GM19463 (cell line): ENCODE measurements around the gene ABCG1.

Experiments used
- ATAC-seq: cut with Tn5 transposase; IDR thresholded peaks from one replicate; pipeline ENCODE4 v1.9.1; 2021; ENCODE audit warnings: mild to moderate bottlenecking, moderate library complexity; ENCODE audit not compliant: unreplicated experiment

The ABCG1 gene

DNA sequence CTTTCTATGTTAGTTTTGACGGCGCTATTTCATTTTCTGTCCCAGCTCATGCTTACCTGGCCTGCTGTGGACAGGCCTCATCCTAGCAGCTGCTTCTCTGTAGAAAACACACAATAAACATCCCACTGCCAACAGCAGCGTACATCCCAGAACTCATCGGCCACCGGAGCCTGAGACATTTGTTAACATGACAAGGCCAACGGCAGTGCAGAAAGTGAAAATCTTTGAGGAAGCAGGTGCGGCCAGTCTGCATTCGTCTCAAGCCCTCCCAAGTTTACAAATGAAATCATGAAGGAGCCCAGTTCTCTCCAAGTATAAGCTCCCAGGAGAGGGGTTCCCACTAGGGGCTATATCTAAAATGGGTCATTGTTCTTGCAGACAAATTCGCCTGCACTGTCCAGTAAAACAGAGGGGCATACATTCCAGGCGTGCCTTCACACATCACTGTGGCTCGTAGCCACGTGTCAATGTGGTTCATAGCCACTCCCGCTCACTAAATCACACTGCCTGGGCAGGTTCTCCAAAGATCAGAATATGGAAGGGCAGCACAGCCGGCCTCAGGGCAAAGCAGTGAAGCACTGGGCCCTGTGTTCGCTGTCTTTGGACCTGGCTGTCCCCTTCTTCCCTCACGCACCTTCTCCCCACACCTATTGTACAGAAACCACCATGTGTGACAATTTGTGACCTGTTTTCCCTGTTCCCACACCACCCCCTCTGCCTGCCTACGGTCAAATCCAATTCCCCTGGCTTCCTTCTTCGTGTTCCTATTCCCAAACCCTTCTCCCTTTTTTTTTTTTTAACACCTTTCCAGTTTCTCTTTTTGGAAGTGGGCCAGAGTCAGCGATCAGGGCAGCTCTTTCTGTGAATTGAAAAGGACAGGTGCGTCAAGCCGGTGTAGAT is 27.0 kb upstream of the ABCG1 start:
- ATAC-seq, result no peak

- ATAC-seq, result no peak
These were observed 25.7 kb upstream of the ABCG1 start for GRCh38 chr21:42193131-42193671.

GRCh38 chr21:42193721-42194120 is 25.2 kb upstream of the ABCG1 start:
- no peak for ATAC-seq

DNA sequence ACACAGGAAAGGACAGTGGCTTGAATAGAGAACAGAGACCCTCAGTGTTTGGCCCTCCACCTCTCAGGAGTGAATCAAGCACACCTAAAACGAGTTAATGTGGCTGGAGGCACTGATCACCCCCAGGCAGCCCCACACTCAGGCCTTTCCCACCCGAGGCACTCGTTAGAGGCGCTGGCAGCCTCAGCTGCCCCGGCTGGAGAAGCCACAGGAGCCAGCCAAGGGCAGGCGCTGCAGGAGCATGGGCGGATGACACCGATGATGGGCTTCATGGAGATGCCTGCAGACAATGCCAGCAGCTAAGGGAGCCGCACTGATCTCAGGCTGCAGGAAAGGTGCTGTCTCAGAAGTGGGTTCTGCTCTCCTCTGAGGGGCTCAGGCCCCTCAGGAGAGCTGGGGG is 24.1 kb upstream of the ABCG1 start:
- no peak for ATAC-seq

DNA sequence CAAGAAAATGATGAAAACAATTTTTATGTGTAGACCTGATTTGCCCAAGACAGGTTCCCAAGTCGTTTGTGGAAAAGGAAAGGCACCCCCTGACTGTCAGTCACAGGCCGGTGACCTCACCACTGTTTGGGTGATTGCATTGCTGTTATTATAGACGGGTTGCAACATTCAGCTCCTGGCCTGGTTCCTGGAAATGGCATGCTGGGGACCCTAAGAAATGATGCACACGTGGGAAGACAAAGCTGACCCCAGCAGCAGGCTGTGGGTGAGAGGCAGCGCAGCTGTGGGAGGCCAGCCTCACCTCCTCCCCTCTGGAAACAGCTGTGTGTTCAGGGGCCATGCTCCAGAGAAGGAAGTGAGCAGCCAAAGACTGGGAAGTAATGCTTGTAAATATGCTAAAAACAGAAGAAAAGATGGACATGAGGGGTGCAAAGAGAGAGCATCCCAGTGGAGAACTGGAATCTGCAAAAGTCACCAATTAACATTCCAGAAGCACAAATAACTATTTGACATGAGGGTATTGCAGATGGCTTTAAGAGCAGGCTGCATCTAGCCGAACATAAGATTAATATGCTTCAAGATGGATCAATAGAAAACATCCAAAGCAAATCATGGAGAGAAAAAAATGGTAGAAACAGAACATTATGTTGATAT is 23.4 kb upstream of the ABCG1 start:
- no peak for ATAC-seq

GRCh38 chr21:42198929-42199867 is 19.7 kb upstream of the ABCG1 start:
- no peak for ATAC-seq

GRCh38 chr21:42199868-42200463 is 19.0 kb upstream of the ABCG1 start:
- ATAC-seq, result no peak

- no peak for ATAC-seq
These were observed 17.9 kb upstream of the ABCG1 start for GRCh38 chr21:42200906-42201614.

GRCh38 chr21:42201615-42202161 is 17.3 kb upstream of the ABCG1 start:
- no peak for ATAC-seq

DNA sequence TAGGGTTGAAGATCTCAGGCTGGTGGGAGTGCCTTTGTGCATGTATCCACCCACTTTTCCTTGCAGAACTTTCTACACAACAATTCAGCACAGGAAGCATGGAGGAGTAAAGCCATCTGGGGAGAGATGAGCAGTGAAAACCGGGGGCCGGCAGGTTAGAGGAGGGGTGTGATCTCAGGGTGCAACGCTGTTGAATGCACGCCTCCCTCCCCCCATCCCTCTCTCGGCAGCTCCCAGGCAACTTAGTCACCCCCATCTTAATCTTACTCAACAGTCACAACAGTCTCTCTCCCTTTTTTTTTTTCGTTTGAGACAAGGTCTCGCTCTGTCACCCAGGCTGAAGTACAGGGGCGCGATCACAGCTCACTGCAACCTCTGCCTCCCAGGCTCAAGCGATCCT is 16.6 kb upstream of the ABCG1 start:
- ATAC-seq, result no peak

GRCh38 chr21:42203321-42203720 is 15.6 kb upstream of the ABCG1 start:
- no peak for ATAC-seq

GRCh38 chr21:42203936-42204335 is 15.0 kb upstream of the ABCG1 start:
- no peak for ATAC-seq

DNA sequence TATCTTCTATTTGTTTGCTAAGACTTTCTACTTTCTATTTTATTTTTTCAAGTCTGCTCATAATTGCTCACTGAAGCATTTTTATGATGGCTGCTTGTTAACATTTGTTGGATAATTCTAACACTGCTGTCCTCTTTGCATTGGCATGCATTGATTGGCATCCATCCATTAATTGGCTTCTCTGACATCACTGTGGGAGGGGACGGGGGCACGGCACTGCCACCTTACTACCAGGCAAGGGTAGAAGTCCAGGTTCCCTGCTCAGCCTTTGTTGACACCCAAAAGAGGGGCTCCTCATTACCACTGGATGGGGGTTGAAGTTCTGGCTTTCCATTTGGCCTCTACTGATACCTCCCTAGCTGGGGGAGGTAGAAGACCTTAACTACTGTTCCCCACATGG is 11.5 kb upstream of the ABCG1 start:
- ATAC-seq, result no peak

GRCh38 chr21:42208036-42208435 is 10.9 kb upstream of the ABCG1 start:
- no peak for ATAC-seq

DNA sequence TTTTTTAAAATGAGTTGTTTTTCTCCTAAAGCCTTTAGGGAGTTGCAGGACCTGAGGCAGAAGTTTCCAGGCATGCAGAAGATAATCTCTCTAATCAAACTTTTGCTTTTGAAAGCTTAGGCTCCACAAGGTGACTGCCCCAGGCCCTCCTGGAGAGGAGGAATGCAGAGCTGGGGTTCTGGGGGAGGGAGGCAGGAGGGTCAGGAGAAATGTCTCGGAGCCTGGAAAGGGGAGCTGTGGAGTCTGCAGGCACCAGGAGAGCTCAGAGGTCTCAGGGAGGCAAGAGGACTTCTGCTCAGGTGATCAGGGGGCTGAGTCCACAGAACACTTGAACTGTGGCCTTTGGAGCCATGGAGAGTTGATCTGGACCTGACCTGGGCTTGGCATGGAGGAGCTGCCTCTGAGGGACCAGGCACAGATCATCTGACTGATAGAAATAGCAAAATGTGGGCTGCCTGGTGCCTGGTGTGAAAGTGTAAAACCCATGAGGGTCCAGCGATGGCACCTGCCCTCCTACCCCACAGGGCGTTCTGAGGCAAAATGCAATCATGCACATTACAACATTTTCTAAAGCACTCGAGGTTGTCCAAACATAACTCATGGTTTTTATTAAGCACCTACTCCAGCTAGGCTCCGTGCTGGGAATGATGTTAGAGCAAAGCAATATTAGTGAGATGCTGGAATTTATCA is 10.0 kb upstream of the ABCG1 start:
- ATAC-seq, result no peak

DNA sequence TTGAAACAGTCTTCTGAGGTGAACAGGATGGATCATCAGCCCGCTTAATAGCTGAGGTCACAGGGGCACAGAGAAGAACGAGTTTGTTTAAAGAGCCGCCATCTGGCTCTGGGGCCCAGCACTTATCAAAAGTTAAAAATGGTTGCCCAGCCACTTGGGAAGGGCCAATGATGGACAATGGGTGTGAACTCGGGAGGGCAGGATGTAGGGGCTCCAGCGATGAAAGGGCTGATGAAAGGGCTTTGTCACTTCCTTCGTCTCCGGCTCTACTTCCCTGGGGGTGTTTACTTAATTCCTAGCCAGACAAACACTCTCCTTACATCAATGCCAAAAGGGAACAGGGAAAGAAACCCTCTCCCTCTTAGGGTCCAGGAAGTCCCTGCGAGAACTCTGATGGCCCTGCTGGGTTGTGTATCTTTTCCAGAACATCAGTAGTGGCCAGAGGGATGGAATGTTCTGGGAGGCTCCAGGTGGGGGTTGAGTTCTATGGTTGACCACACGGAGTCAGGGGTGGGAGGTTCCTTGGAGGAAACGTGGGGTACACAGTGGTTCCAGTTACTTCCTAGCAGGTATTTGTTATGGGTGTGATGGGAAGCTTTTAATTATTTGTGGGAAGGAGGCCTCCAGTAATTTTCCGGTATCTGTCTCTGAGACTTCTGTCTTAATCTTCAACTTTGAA is 9.0 kb upstream of the ABCG1 start:
- no peak for ATAC-seq

- no peak for ATAC-seq
These were observed 6.7 kb upstream of the ABCG1 start for GRCh38 chr21:42212266-42212665.

DNA sequence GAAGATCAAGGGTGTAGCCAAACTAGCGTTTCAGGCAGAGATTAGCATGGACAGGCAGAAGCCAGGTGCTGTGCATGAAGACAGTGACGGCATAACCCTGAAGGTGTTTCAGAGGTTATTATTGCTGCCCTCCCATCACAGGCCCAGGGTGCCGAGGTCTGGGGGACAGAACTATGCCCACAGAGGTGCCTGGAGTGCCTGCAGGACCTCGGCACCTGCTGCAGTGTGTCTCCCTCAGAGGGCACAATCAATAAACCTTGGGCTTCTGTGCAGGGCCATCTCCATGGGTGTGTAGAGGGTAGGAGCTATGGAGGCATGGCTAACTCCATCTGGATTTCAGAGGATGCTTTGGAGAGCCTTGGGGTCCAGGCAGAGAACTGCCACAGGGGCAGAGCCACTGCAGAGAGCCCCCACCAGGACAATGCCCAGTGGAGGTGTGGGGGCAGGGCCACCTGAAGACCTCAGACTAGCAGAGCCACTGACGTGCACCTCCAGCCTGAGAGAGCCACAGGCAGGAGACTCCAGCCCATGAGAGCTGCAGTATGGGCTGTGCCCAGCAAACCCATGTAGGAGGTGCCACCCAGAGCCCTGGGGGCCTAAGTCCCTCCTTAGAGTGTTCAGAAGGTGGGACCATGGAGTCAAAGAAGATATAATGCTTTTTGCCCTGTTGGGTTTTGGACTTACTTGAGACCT is 5.7 kb upstream of the ABCG1 start:
- ATAC-seq, result no peak
